ENCODE data around the gene LAMTOR5. TPM values are rescaled to one million over a fixed set of nuclear protein-coding genes. Genes with fewer than 3 reads are reported as not detected.

LAMTOR5 gene
- polyA plus RNA-seq, 2 donors: 169 to 188 TPM

GRCh38 chr1:110430901-110431300, 23.4 kb upstream of the LAMTOR5 start:
- Histone ChIP-seq H3K27me3 (ENCODE audit: control insufficient read depth in 1 of 2, insufficient read depth in 2 of 2, low read length in 2 of 2) (no peaks in the 10 kb centered on the region), H3K9me3 (ENCODE audit: control insufficient read depth in 2 of 2, insufficient read depth in 1 of 2, low read depth in 1 of 2, low read length in 1 of 2) (no peaks in the 10 kb centered on the region), H3K4me3 (ENCODE audit: low read depth in 1 of 2, low read length in 2 of 2) (no peak overlapping the region), H3K4me1 (ENCODE audit: control insufficient read depth in 2 of 2, insufficient read depth in 2 of 2, low read length in 1 of 2) (no peaks in the 10 kb centered on the region), H3K27ac (ENCODE audit: low read depth in 2 of 2, low read length in 1 of 2) (no peak overlapping the region), H3K36me3 (ENCODE audit: control insufficient read depth in 2 of 2, insufficient read depth in 2 of 2, low read length in 1 of 2) (no peaks in the 10 kb centered on the region)
- 84 to 95% methylated on average over 4 of the region's 4 CpGs for WGBS, 2 donors

- Histone ChIP-seq H3K4me1 (ENCODE audit: control insufficient read depth in 2 of 2, insufficient read depth in 2 of 2, low read length in 1 of 2) (peaks cover 0 to 3% of the 10 kb centered on the region in 2 donors), H3K36me3 (ENCODE audit: control insufficient read depth in 2 of 2, insufficient read depth in 2 of 2, low read length in 1 of 2) (no peaks in the 10 kb centered on the region), H3K9me3 (ENCODE audit: control insufficient read depth in 2 of 2, insufficient read depth in 1 of 2, low read depth in 1 of 2, low read length in 1 of 2) (no peaks in the 10 kb centered on the region), H3K27ac (ENCODE audit: low read depth in 2 of 2, low read length in 1 of 2) (no peak overlapping the region), H3K27me3 (ENCODE audit: control insufficient read depth in 1 of 2, insufficient read depth in 2 of 2, low read length in 2 of 2) (no peaks in the 10 kb centered on the region), H3K4me3 (ENCODE audit: low read depth in 1 of 2, low read length in 2 of 2) (no peak overlapping the region)
- 68 to 77% methylated on average over 6 of the region's 6 CpGs for WGBS, 2 donors
Measured at GRCh38 chr1:110430366-110430765, 22.9 kb upstream of the LAMTOR5 start.

GRCh38 chr1:110428946-110429345, 21.5 kb upstream of the LAMTOR5 start:
- Histone ChIP-seq H3K36me3 (ENCODE audit: control insufficient read depth in 2 of 2, insufficient read depth in 2 of 2, low read length in 1 of 2) (no peaks in the 10 kb centered on the region), H3K27ac (ENCODE audit: low read depth in 2 of 2, low read length in 1 of 2) (no peak overlapping the region), H3K4me1 (ENCODE audit: control insufficient read depth in 2 of 2, insufficient read depth in 2 of 2, low read length in 1 of 2) (peaks cover 0 to 3% of the 10 kb centered on the region in 2 donors), H3K9me3 (ENCODE audit: control insufficient read depth in 2 of 2, insufficient read depth in 1 of 2, low read depth in 1 of 2, low read length in 1 of 2) (no peaks in the 10 kb centered on the region), H3K27me3 (ENCODE audit: control insufficient read depth in 1 of 2, insufficient read depth in 2 of 2, low read length in 2 of 2) (no peaks in the 10 kb centered on the region), H3K4me3 (ENCODE audit: low read depth in 1 of 2, low read length in 2 of 2) (no peak overlapping the region)
- 65 to 67% methylated on average over 4 of the region's 4 CpGs for WGBS, 2 donors

- WGBS, 2 donors: 51 to 57% methylated on average over 4 of the region's 4 CpGs
- no peaks in the 10 kb centered on the region for H3K36me3 ChIP-seq (ENCODE audit: control insufficient read depth in 2 of 2, insufficient read depth in 2 of 2, low read length in 1 of 2)
- no peak overlapping the region for H3K27ac ChIP-seq (ENCODE audit: low read depth in 2 of 2, low read length in 1 of 2)
- H3K9me3 ChIP-seq (ENCODE audit: control insufficient read depth in 2 of 2, insufficient read depth in 1 of 2, low read depth in 1 of 2, low read length in 1 of 2): no peaks in the 10 kb centered on the region
- no peaks in the 10 kb centered on the region for H3K27me3 ChIP-seq (ENCODE audit: control insufficient read depth in 1 of 2, insufficient read depth in 2 of 2, low read length in 2 of 2)
- no peak overlapping the region for H3K4me3 ChIP-seq (ENCODE audit: low read depth in 1 of 2, low read length in 2 of 2)
- H3K4me1 ChIP-seq (ENCODE audit: control insufficient read depth in 2 of 2, insufficient read depth in 2 of 2, low read length in 1 of 2): peaks cover 0 to 3% of the 10 kb centered on the region in 2 donors
Measured at GRCh38 chr1:110426854-110427253, 19.4 kb upstream of the LAMTOR5 start.

- no peak overlapping the region for H3K27ac ChIP-seq (ENCODE audit: low read depth in 2 of 2, low read length in 1 of 2)
- H3K9me3 ChIP-seq (ENCODE audit: control insufficient read depth in 2 of 2, insufficient read depth in 1 of 2, low read depth in 1 of 2, low read length in 1 of 2): no peaks in the 10 kb centered on the region
- peaks cover 0 to 3% of the 10 kb centered on the region in 2 donors for H3K4me1 ChIP-seq (ENCODE audit: control insufficient read depth in 2 of 2, insufficient read depth in 2 of 2, low read length in 1 of 2)
- no peaks in the 10 kb centered on the region for H3K36me3 ChIP-seq (ENCODE audit: control insufficient read depth in 2 of 2, insufficient read depth in 2 of 2, low read length in 1 of 2)
- H3K4me3 ChIP-seq (ENCODE audit: low read depth in 1 of 2, low read length in 2 of 2): no peak overlapping the region
- H3K27me3 ChIP-seq (ENCODE audit: control insufficient read depth in 1 of 2, insufficient read depth in 2 of 2, low read length in 2 of 2): no peaks in the 10 kb centered on the region
- 62 to 63% methylated on average over 9 of the region's 9 CpGs for WGBS, 2 donors
Measured at GRCh38 chr1:110425612-110426152, 18.2 kb upstream of the LAMTOR5 start.

- Histone ChIP-seq H3K27me3 (ENCODE audit: control insufficient read depth in 1 of 2, insufficient read depth in 2 of 2, low read length in 2 of 2) (no peaks in the 10 kb centered on the region), H3K27ac (ENCODE audit: low read depth in 2 of 2, low read length in 1 of 2) (no peak overlapping the region), H3K36me3 (ENCODE audit: control insufficient read depth in 2 of 2, insufficient read depth in 2 of 2, low read length in 1 of 2) (no peaks in the 10 kb centered on the region), H3K4me3 (ENCODE audit: low read depth in 1 of 2, low read length in 2 of 2) (no peak overlapping the region), H3K4me1 (ENCODE audit: control insufficient read depth in 2 of 2, insufficient read depth in 2 of 2, low read length in 1 of 2) (peaks cover 0 to 3% of the 10 kb centered on the region in 2 donors), H3K9me3 (ENCODE audit: control insufficient read depth in 2 of 2, insufficient read depth in 1 of 2, low read depth in 1 of 2, low read length in 1 of 2) (no peaks in the 10 kb centered on the region)
- 69 to 72% methylated on average over 9 of the region's 9 CpGs for WGBS, 2 donors
Measured at GRCh38 chr1:110424699-110425611, 17.5 kb upstream of the LAMTOR5 start.

- Histone ChIP-seq H3K27me3 (ENCODE audit: control insufficient read depth in 1 of 2, insufficient read depth in 2 of 2, low read length in 2 of 2) (peaks cover 0 to 3% of the 10 kb centered on the region in 2 donors), H3K4me3 (ENCODE audit: low read depth in 1 of 2, low read length in 2 of 2) (no peak overlapping the region), H3K36me3 (ENCODE audit: control insufficient read depth in 2 of 2, insufficient read depth in 2 of 2, low read length in 1 of 2) (no peaks in the 10 kb centered on the region), H3K27ac (ENCODE audit: low read depth in 2 of 2, low read length in 1 of 2) (no peak overlapping the region), H3K9me3 (ENCODE audit: control insufficient read depth in 2 of 2, insufficient read depth in 1 of 2, low read depth in 1 of 2, low read length in 1 of 2) (no peaks in the 10 kb centered on the region), H3K4me1 (ENCODE audit: control insufficient read depth in 2 of 2, insufficient read depth in 2 of 2, low read length in 1 of 2) (peaks cover 0 to 3% of the 10 kb centered on the region in 2 donors)
- WGBS, 2 donors: 57 to 58% methylated on average over 2 of the region's 2 CpGs
Measured at GRCh38 chr1:110420874-110421793, 13.6 kb upstream of the LAMTOR5 start.

- H3K9me3 ChIP-seq (ENCODE audit: control insufficient read depth in 2 of 2, insufficient read depth in 1 of 2, low read depth in 1 of 2, low read length in 1 of 2): no peaks in the 10 kb centered on the region
- 85 to 88% methylated on average over 10 of the region's 10 CpGs for WGBS, 2 donors
- H3K27ac ChIP-seq (ENCODE audit: low read depth in 2 of 2, low read length in 1 of 2): no peak overlapping the region
- H3K27me3 ChIP-seq (ENCODE audit: control insufficient read depth in 1 of 2, insufficient read depth in 2 of 2, low read length in 2 of 2): peaks cover 0 to 3% of the 10 kb centered on the region in 2 donors
- no peak overlapping the region for H3K4me3 ChIP-seq (ENCODE audit: low read depth in 1 of 2, low read length in 2 of 2)
- no peaks in the 10 kb centered on the region for H3K36me3 ChIP-seq (ENCODE audit: control insufficient read depth in 2 of 2, insufficient read depth in 2 of 2, low read length in 1 of 2)
- no peaks in the 10 kb centered on the region for H3K4me1 ChIP-seq (ENCODE audit: control insufficient read depth in 2 of 2, insufficient read depth in 2 of 2, low read length in 1 of 2)
Measured at GRCh38 chr1:110420023-110420662, 12.6 kb upstream of the LAMTOR5 start.

- WGBS, 2 donors: 90 to 91% methylated on average over 1 of the region's 1 CpG
- Histone ChIP-seq H3K4me3 (ENCODE audit: low read depth in 1 of 2, low read length in 2 of 2) (no peak overlapping the region), H3K9me3 (ENCODE audit: control insufficient read depth in 2 of 2, insufficient read depth in 1 of 2, low read depth in 1 of 2, low read length in 1 of 2) (no peaks in the 10 kb centered on the region), H3K36me3 (ENCODE audit: control insufficient read depth in 2 of 2, insufficient read depth in 2 of 2, low read length in 1 of 2) (no peaks in the 10 kb centered on the region), H3K27me3 (ENCODE audit: control insufficient read depth in 1 of 2, insufficient read depth in 2 of 2, low read length in 2 of 2) (peaks cover 0 to 3% of the 10 kb centered on the region in 2 donors), H3K4me1 (ENCODE audit: control insufficient read depth in 2 of 2, insufficient read depth in 2 of 2, low read length in 1 of 2) (no peaks in the 10 kb centered on the region), H3K27ac (ENCODE audit: low read depth in 2 of 2, low read length in 1 of 2) (no peak overlapping the region)
Measured at GRCh38 chr1:110418729-110419128, 11.2 kb upstream of the LAMTOR5 start.
